ENCODE data around the gene ZNF302.

ZNF302 gene

DNA sequence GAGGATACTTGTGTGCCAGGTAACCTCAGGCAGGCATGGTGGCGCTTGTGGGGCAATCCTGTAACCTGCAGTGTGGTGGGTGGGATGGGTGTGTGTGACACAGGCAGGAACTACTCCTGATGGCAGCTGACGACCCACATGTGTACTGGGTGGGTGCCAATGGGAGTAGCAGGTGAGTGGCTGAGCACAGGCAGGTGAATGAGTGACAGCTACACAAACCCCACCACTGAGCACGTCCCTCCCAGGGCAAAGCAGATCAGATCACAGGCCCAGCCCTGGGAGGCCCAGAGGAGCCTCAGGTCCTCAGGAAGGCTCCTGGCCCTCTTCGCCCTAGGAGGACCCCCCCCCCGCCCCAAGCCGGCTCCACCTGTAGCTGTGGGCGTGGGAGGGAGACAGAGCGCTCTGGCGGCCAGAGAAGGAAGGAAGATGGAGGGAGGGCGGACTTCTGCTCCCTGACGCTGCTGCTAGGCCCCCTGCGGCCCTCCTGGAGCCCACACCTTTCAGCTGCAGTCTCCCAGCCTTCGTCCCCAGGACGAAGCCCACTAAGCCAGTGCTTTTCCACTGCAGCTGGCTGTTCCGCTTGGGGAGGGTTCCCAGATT, 55.2 kb downstream of the ZNF302 start:
- DNase-seq (ENCODE audit: low read depth): no peak

DNA sequence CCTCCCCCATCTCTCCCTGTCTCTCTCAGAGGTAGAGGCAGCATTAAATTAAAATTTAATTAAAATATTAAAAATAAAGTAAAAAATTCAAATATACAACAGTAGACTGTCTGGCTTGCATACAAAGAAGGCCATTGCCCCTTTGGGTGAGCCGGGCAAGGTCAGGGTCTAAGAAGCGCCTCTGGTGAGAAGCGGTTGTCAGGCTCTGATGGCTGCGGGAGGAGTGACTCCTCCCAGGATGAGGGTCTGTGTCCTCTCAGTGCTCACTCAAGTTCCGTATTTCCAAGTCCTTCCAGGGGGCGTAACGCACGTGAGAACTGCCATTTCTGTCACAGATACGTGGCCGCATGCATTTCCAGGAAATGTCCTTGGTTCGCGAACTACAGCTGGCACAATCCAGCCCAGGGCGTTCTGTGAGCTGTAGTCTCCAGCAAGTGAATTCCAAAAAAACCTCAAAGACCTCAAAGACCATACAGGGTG, 55.8 kb downstream of the ZNF302 start:
- DNase-seq (ENCODE audit: low read depth): no peak

DNA sequence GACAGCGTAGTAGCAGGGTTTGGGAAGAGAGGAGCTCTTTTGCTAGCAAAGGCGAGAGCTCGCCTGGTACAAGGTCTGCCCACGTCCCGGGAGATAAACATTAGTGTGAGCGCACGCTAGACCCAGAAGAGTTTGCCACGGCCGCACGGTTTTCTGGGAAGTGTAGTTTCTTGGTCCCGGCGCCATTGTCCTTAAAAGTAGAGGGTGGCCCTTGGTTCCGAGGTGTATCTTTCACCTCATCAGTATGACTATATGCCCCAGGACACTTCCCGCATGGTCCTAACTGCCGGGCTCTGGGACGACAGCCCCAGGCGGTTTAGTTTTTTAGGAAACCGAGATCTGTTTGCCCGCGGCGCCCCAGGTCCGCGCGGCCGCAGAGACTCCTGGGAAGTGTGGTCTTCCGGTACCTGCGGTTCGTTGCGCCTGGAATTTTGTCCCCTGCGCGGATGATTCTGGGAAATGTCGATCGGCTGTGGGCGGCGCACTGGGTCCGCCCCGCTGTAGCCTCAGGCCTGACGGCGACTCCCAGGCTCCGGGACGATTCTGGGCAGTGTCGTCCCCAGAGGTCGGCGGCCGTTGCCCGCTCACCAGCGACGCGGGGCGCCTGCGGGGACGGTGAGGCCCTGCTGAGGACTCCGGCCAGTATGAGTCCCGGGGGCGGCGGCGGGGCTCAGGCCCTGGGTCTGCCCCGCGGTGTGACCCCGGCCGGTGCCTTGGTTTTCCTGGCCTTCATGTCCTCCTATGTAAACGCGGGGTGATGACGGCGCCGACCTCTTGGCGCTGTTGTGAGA, 56.5 kb downstream of the ZNF302 start, which contains the start of gene ZNF181:
TSS of gene ZNF181 (plus strand) at position 498 of the 791 bp plus-strand sequence. CDS start 795 bp downstream, outside the sequence.
- DNase-seq (ENCODE audit: low read depth): peak; percentile 90

DNA sequence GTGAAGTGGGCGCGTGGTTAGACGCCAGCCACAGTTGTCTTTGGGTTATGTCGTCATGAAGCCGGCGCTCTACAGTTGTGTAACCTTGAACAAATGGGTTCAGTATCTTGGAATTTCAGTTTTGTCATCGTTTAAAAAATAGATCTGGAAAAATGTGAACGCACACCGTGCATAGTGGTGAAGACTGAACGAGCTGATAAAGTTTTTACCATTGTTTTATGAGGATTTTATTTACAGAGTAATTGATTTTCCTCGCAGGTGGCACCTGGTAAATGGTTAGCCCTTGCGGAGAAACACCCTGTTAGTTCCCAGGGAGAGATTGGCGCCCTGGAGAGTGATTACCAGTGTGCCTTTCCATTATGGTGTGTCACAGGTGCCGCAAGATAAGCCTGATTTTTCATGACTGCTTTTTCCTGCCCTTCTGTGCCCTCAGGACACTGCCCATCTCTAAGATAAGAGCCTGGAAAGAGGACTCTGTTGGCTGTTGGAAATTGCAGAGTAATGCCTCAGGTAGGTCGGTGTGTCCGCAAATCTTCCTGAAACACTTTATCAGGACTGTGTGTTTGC, 57.1 kb downstream of the ZNF302 start:
- DNase-seq (ENCODE audit: low read depth): peak; percentile 96

Measured in iris pigment epithelial cell (primary cell).